ENCODE measurements around the gene TSPAN13. TPM values are rescaled to one million over a fixed set of nuclear protein-coding genes. Genes with fewer than 3 reads are reported as not detected.

TSPAN13 gene
- total and polyA plus RNA-seq, 10 donors: 30.1 to 53.0 (median 46.9) TPM

- Histone ChIP-seq H3K27ac (no peak overlapping the region), H3K36me3 (no peaks in the 10 kb centered on the region), H3K4me1 (no peaks in the 10 kb centered on the region), H3K27me3 (replicated peaks in 1 of 7) (no peaks in the 10 kb centered on the region), H3K9me3 (no peaks in the 10 kb centered on the region), H3K4me3 (no peak overlapping the region)
- DNase-seq: no peak
- TF ChIP-seq POLR2AphosphoS5 (IDR thresholded peaks at IDR 0.05) (no peak), CTCF (IDR thresholded peaks at IDR 0.05 in 8 of 11, conservative IDR thresholded peaks at IDR 0.05 in 3 of 11) (no peak), POLR2A (IDR thresholded peaks at IDR 0.05) (no peak)
- 94 to 98% (median 97%) methylated on average over 1 of the region's 1 CpG for WGBS, 5 donors
- intact Hi-C loops (cut with DNase I; ENCODE audit: low total_unique reads): no loop called here
These were observed 33.9 kb upstream of the TSPAN13 start for GRCh38 chr7:16719699-16720098.

- TF ChIP-seq POLR2A (IDR thresholded peaks at IDR 0.05): no peak
- TF ChIP-seq POLR2AphosphoS5 (IDR thresholded peaks at IDR 0.05): no peak
- TF ChIP-seq CTCF (IDR thresholded peaks at IDR 0.05 in 8 of 11, conservative IDR thresholded peaks at IDR 0.05 in 3 of 11): no peak
- WGBS, 5 donors: 53 to 72% (median 64%) methylated on average over 4 of the region's 4 CpGs
- intact Hi-C loops (cut with DNase I; ENCODE audit: low total_unique reads): no loop called here
These were observed 32.0 kb upstream of the TSPAN13 start for GRCh38 chr7:16721541-16721940.

DNA sequence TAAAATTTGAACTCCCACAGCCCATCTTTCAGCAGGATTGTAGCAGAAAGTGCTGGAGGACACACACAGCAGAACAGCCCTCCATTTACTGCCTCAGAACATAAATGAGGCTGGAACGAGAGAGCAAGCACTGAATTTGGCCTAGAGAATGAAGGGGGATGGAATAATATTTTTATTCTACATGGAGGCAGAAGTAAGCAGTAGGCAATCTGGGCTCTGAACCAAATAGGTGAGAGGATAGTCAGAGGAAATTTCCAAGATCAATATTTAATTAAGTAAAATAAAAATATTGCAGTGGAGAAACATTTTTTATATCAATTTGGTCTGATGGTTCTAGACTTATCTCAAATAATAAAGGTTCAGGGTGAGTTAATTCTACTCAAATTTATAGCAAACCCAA is 29.2 kb upstream of the TSPAN13 start:
- DNase-seq: no peak
- no peak for TF ChIP-seq POLR2A (IDR thresholded peaks at IDR 0.05)
- WGBS, 5 donors: 90 to 100% (median 94%) methylated on average over 1 of the region's 1 CpG
- Histone ChIP-seq H3K4me1 (no peaks in the 10 kb centered on the region), H3K27ac (no peak overlapping the region), H3K9me3 (no peaks in the 10 kb centered on the region), H3K36me3 (no peaks in the 10 kb centered on the region), H3K4me3 (no peak overlapping the region), H3K27me3 (replicated peaks in 1 of 7) (no peaks in the 10 kb centered on the region)
- intact Hi-C loops (cut with DNase I; ENCODE audit: low total_unique reads): no loop called here

More at GRCh38 chr7:16721541-16721940, 32.0 kb upstream of the TSPAN13 start:
- no peak for DNase-seq
- Histone ChIP-seq H3K27ac (no peak overlapping the region), H3K36me3 (no peaks in the 10 kb centered on the region), H3K9me3 (no peaks in the 10 kb centered on the region), H3K4me3 (no peak overlapping the region), H3K27me3 (replicated peaks in 1 of 7) (no peaks in the 10 kb centered on the region), H3K4me1 (no peaks in the 10 kb centered on the region)

GRCh38 chr7:16726189-16726588 is 27.4 kb upstream of the TSPAN13 start:
- TF ChIP-seq CTCF (IDR thresholded peaks at IDR 0.05 in 8 of 11, conservative IDR thresholded peaks at IDR 0.05 in 3 of 11) (no peak), POLR2A (IDR thresholded peaks at IDR 0.05) (no peak), POLR2AphosphoS5 (IDR thresholded peaks at IDR 0.05) (no peak)
- Histone ChIP-seq H3K4me3 (no peak overlapping the region), H3K4me1 (no peaks in the 10 kb centered on the region), H3K27me3 (replicated peaks in 1 of 7) (no peaks in the 10 kb centered on the region), H3K9me3 (no peaks in the 10 kb centered on the region), H3K36me3 (no peaks in the 10 kb centered on the region), H3K27ac (no peak overlapping the region)
- no peak for DNase-seq
- WGBS, 5 donors: 92 to 98% (median 96%) methylated on average over 2 of the region's 2 CpGs
- intact Hi-C loops (cut with DNase I; ENCODE audit: low total_unique reads): no loop called here

- no peaks in the 10 kb centered on the region for H3K27me3 ChIP-seq (replicated peaks in 1 of 7)
- no peak overlapping the region for H3K4me3 ChIP-seq
- intact Hi-C loops (cut with DNase I; ENCODE audit: low total_unique reads): no loop called here
- H3K36me3 ChIP-seq: no peaks in the 10 kb centered on the region
- H3K4me1 ChIP-seq: no peaks in the 10 kb centered on the region
- 88 to 98% (median 93%) methylated on average over 4 of the region's 4 CpGs for WGBS, 5 donors
- no peak overlapping the region for H3K27ac ChIP-seq
- TF ChIP-seq CTCF (IDR thresholded peaks at IDR 0.05 in 8 of 11, conservative IDR thresholded peaks at IDR 0.05 in 3 of 11): no peak
- TF ChIP-seq POLR2A (IDR thresholded peaks at IDR 0.05): no peak
- TF ChIP-seq POLR2AphosphoS5 (IDR thresholded peaks at IDR 0.05): no peak
- DNase-seq: no peak
- no peaks in the 10 kb centered on the region for H3K9me3 ChIP-seq
These were observed 25.8 kb upstream of the TSPAN13 start for GRCh38 chr7:16727736-16728135.
